GM18520 (cell line): ENCODE data around the gene ADGRV1.
"Not testable (repeated sequence)": the region's sequence is repeated elsewhere in the genome, so short reads cannot be mapped to it uniquely, and the experiment has no call there.

Experiments used
- ATAC-seq: cut with Tn5 transposase; IDR thresholded peaks from one replicate; pipeline ENCODE4 v1.9.1; 2021; ENCODE audit not compliant: unreplicated experiment

ADGRV1 gene

DNA sequence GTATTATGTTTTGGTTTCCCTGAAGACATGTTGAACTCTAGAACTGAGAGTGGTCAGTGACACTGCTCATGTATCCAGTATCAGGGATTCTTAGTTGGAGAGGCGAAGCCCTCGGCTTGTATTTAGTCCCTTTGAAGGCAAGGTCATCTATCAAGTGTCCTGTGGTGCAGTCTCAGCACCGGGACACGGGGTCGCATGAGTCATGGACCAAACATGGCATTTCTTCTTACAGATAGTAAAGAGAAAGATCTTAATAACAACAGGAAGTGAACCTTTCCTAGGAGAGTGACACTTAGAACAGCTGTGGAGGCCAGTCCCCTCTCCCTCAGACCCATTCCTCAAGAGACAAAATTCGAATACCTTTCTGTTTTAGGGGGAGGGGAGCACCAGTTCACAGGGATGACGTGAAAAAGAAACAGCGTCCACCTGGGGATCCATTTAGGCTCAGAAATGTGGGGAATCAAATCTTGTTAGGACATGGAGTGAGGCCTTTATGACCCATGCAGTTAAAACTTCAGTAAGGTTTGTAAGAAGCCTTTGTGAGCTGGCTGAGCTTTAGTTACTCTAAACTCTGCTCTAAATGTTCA lies 86.5 kb downstream of the ADGRV1 start:
- ATAC-seq = no peak

- ATAC-seq = no peak
Measured at GRCh38 chr5:90650767-90651166, 92.2 kb downstream of the ADGRV1 start.

DNA sequence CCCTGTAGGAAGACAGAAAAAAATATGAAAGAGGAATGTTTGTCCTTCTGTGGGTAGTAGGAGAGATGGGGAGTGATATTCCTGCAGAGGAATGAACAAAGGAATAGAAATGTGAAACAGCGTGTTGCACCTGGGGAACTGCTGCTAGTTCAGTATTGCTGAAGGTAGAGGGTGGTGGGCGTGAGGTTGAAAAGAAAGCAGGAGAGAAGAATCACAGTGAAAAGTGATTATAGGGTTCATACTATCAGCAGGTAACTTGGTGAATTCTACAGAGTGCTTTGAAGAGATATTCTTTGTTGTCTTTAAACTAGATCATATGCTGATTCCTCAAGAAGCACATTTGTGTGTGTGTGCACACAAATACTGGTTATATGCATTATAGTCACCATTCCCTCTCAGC lies 95.6 kb downstream of the ADGRV1 start:
- no peak for ATAC-seq

DNA sequence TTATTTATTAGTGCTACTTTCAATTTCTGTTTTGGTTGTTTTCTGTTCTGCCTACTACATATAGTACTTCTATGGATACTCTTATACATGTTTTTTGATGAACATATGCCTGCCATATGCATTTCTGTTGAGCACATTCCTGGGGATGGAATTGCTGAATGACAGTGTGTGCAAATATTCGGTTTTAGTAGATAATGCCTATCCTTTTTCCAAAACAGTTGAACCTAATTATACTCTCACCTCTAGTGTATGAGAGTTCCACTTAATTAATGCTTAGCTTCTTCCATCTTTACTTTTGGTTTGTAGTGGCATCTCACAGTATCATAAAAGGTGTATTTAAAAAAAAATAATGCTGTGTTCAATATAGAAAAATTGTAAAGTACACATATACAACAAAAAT lies 96.8 kb downstream of the ADGRV1 start:
- ATAC-seq = no peak

DNA sequence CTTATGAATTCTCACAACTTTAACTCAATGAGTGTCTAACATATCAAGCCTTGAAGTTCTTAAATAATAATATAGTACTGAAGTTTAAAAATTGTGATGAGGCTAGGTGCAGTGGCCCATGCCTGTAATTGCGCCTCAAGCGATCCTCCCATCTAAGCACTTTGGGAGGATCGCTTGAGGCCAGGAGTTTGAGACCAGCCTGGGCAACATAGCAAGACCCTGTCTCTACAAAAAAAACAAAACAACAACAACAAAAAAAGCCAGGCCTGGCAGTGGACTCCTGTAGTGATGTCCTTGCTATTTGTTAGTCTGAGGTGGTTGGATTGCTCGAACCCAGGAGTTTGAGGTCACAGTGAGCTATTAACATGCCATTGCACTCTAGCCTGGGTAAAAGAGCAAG lies 98.4 kb downstream of the ADGRV1 start:
- no peak for ATAC-seq

DNA sequence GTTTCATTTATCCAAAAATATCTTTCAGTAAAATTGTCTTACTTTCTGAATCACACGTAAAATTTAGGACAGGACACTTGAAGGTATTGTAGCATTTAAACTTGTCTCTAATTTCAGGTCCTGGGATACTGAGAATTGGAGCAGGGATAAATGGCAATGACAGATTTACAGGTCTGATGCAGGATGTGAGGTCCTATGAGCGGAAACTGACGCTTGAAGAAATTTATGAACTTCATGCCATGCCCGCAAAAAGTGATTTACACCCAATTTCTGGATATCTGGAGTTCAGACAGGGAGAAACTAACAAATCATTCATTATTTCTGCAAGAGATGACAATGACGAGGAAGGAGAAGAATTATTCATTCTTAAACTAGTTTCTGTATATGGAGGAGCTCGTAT lies 99.2 kb downstream of the ADGRV1 start:
- ATAC-seq = no peak

DNA sequence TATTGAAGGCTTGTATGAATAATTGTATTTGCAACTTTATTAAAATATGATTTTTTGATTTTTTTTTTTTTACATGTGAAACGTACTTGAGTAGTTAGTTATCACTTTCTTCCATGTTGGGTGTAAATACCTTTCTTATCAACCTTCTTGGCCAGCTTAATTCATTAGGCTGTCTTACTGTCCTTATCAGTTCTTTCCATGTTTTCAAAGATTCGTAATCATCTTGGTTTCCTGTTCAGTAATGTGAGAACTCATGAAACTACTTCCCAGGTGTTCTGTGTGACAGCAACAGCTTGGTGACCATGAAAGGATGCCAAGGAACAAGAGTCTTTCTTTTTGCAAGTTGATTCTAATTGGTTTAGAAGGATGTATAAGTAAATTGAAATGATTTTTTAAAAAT lies 100.0 kb downstream of the ADGRV1 start:
- no peak for ATAC-seq

GRCh38 chr5:90668079-90668565 lies 109.5 kb downstream of the ADGRV1 start:
- ATAC-seq = not testable (repeated sequence)

GRCh38 chr5:90675222-90675621 lies 116.6 kb downstream of the ADGRV1 start:
- ATAC-seq = no peak

GRCh38 chr5:90680921-90681563 lies 122.4 kb downstream of the ADGRV1 start:
- ATAC-seq = no peak

DNA sequence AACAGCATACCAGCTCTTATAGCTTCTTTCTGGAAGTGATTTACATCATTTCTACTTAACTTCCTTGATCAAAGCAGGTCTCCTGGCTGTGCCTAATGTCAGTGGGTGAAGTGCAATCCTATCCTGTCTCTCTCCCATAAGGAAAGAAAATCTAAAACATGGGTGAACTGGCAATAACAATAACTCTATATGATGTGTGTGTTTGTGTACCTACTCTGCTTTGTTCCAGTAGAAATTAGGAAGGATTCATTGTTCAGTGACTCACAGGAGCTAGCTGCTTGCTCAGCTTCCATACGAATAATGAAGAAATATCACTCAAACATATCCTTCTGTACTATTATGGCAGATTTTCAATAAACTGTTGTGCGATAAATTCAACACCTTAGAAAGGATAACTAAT lies 123.7 kb downstream of the ADGRV1 start:
- no peak for ATAC-seq

DNA sequence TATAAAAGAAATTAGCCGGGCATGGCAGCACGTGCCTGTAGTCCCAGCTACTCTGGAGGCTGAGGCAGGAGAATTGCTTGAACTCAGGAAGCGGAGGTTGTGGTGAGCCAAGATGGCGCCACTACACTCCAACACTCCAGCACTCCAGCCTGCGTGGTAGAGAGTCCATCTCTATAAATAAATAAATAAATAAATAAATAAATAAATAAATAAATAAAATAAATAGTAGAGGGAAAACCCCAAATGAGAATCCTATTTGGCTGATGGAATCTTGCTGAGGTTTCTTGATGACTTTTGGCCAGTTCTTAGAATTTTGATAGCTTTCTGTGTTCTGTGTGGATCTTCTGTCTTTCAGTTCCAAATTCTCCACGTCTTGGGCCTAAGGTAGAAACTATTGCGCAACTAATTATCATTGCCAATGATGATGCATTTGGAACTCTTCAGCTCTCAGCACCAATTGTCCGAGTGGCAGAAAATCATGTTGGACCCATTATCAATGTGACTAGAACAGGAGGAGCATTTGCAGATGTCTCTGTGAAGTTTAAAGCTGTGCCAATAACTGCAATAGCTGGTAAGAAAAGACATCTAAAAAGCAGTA lies 126.9 kb downstream of the ADGRV1 start:
- ATAC-seq = no peak

DNA sequence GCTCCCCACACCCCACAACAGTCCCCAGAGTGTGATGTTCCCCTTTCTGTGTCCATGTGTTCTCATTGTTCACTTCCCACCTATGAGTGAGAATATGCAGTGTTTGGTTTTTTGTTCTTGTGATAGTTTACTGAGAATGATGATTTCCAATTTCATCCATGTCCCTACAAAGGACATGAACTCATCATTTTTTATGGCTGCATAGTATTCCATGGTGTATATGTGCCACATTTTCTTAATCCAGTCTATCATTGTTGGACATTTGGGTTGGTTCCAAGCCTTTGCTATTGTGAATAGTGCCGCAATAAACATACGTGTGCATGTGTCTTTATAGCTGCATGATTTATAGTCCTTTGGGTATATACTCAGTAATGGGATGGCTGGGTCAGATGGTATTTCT lies 127.8 kb downstream of the ADGRV1 start:
- ATAC-seq = not testable (repeated sequence)

DNA sequence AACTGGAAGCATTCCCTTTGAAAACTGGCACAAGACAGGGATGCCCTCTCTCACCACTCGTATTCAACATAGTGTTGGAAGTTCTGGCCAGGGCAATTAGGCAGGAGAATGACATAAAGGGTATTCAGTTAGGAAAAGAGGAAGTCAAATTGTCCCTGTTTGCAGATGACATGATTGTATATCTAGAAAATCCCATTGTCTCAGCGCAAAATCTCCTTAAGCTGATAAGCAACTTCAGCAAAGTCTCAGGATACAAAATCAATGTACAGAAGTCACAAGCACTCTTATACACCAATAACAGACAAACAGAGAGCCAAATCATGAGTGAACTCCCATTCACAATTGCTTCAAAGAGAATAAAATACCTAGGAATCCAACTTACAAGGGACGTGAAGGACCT lies 128.9 kb downstream of the ADGRV1 start:
- not testable (repeated sequence) for ATAC-seq

- ATAC-seq = no peak
Measured at GRCh38 chr5:90689064-90689463, 130.5 kb downstream of the ADGRV1 start.

DNA sequence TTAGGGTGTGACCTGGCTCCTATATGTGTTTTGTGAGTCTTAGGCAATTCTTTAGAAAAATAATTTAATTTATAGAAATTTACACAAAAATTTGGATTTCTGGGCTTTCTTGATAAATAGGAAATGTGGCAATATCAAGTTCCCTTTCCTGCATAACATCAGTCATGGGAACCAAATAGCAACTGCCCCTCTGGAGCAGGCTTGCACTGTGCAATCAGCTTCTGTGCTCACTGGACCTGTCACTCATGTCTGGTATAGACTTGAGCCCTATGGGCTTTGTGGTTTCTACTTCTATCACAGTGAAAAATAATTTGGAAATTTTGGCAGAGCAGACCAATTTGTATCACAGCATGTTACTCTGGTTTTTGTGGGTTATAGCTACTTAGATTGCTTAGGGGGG lies 131.7 kb downstream of the ADGRV1 start:
- ATAC-seq = no peak

DNA sequence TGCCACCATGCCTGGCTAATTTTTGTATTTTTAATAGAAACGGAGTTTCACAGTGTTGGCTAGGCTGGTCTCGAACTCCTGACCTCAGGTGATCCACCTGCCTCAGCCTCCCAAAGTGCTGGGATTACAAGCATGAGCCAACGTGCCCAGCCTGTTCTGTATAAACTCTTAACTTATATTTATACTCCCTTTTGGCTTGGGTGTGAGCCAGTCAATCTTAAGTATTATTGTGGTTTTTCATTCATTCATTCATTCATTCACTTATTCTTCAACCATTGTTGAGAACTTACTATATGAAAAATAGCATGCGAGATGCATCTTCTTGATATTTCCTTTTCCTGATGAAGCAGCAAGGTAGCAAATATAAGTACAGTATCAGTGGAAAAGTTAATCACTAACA lies 132.9 kb downstream of the ADGRV1 start:
- no peak for ATAC-seq

GRCh38 chr5:90696153-90696552 lies 137.6 kb downstream of the ADGRV1 start:
- no peak for ATAC-seq

GRCh38 chr5:90700299-90700698 lies 141.7 kb downstream of the ADGRV1 start:
- no peak for ATAC-seq

DNA sequence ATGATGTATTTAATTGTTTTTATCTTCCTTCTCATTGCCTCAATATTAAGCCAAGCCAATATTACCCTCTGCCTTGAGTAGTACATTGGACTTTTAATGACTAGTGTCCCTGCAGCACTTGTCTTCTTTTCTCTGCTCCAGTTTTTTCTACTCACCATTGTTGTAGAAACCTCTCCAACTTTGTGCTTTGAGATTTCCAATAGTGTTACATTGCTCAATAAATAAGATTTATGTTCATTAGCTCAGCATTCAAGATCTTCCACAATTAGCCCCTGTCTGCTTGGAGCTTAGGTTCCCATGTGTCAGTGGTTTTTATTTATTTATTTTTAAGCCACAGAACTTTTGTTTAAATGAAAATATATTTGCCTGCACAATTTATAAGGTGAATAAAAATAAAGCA lies 145.3 kb downstream of the ADGRV1 start:
- no peak for ATAC-seq

DNA sequence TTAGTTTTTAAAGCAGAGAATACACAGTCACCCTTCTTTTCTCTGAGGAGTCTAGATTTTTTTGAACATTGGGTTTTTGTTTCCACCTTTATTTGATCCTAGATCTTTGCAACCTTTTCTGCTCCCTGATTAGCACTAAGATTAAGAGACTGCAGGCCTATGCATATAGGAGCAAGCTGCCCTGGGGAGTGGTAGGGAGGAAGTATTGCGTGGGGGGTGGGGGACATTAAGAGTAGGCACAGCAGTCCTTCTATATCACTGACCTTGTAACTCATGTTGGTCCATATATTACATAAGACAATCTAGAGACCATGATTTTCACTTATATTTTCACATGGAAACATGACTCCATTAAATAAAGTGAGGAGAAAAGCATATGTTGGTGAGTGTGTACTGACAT lies 149.1 kb downstream of the ADGRV1 start:
- no peak for ATAC-seq

GRCh38 chr5:90709323-90710155 lies 150.9 kb downstream of the ADGRV1 start:
- ATAC-seq = no peak
